ENCODE results near the gene PPP3CA.

GRCh38 chr4:101014417-101014816 lies 332.9 kb downstream of the PPP3CA start:
- TF ChIP-seq EZH2 (IDR thresholded peaks at IDR 0.05; ENCODE audit: borderline replicate concordance, low read depth, low read length, poor library complexity, severe bottlenecking): no peak
- TF ChIP-seq CTCF (conservative IDR thresholded peaks at IDR 0.05; ENCODE audit: low read depth, low read length): no peak

Measured in A673 (cell line).